HG02885 (cell line): ENCODE measurements around the gene PANX2.

ENCODE experiments used
- ATAC-seq: cut with Tn5 transposase; IDR thresholded peaks from one replicate; pipeline ENCODE4 v1.9.1; 2021; ENCODE audit warnings: mild to moderate bottlenecking; ENCODE audit not compliant: unreplicated experiment, poor library complexity

The PANX2 gene

GRCh38 chr22:50208430-50208938, 38.0 kb downstream of the PANX2 start:
- no peak for ATAC-seq

DNA sequence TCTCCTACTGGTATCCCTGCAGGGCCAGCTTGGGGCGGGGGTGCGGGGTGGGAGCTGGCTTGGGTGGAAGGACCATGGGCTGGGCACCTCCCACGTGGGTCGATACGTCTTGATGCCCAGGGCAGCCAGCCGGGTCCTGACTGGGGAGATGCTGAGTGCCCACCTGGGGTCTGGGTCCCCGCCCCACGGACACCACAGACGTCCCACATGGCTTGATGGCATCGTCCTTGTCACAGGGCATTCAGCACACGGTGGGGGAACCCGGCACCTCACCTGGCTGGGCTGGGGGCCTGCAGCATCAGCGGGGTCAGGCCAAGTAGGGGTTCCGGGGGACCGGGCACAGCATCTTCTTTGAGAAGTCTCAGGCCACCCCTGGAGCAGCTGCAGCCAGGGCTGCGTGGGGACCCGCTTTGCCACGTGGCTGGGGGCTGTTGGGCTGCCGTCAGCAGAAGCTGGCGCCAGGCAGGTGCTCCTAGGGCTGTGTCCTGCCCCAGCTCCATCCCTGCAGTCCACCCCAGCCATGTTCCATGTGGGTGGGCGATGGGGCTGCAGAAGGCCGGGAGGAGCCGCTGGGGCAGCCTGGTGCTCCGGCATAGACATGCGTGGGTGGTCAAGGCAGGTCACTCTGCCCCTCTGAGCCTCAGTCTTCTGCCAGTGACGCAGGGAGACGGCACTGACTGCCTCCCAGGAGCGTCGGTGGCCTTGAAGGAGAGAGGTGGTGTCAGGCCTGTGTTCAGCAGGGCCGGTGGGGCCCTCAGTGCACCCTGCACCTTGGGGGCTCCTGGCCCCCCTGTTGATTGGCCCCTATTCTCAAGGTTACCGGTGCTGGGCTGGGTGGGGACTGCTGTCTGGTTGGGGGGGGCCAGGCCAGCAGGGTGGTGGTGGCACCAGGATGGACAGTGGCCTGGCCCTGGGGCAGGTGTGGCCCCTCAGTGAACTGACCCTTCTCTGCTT, 38.7 kb downstream of the PANX2 start:
- no peak for ATAC-seq

GRCh38 chr22:50209893-50210292, 39.4 kb downstream of the PANX2 start:
- ATAC-seq, result no peak

GRCh38 chr22:50210378-50211139, 40.0 kb downstream of the PANX2 start:
- no peak for ATAC-seq

DNA sequence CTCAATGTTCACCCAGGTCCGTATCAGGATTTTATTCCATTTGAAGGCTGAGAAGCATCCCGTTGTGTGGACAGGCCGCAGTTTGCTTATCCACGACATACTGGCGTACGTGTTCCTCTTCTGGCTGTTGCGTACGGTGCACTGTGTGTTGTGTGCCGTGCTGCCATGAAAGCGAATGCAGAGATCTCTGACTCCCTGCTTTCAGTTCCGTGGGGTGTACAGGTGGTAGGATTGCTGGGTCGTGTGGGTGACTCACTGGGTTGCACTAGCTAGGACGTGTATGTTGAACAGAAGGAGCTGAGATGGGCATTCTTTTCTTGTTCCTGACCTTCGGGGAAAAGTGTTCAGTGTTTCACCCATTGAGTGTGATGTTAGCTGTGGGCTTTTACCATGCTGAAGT, 40.6 kb downstream of the PANX2 start:
- ATAC-seq, result no peak

DNA sequence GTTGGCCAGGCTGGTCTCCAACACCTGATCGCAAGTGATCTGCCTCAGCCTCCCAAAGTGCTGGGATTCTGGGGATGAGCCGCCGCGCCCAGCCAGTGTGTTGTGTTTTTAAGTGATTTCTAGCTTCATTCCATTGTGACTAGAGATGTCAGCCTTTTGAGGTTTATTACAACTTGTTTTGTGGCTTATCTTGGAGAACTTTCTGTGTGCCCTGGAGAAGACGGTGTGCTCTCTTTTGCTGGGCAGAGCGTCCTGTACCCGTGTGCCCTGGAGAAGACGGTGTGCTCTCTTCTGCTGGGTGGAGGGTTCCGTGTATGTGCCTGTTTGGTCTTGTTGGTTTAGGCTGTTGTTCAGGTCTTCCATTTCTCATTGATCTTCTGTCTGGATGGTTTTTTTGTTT, 42.7 kb downstream of the PANX2 start:
- no peak for ATAC-seq

DNA sequence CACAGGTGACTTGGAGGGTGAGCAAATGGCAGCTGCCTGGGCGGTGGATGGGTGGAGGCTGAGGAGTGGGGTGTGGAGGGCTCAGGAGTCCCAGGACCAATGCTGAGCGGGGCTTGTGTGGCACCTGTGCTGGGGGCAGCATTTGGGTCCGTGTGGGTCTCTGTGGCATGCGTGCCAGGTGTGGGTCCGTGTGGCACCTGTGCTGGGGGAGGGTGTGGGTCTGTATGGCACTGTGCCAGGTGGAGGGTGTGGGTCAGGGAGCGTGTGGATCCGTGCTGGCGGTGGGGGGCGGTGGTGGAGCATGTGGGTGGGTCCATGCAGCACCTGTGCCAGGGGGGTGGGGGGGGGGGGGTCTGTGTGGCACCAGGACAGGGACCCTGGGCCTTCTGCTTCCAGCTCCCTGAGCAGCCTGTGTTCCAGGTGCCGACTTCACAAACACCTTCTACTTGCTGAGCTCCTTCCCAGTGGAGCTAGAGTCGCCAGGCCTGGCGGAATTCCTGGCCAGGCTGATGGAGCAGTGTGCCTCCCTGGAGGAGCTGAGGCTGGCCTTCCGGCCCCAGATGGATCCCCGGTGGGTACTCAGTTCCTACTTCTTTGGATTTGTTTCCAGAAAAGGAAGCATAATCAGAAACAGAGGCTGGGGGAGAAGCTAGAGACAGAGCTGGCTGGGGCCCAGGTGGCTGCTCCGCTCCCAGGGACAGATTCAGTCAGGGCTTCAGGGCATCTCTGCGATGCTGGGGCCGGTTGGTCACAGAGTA, 44.9 kb downstream of the PANX2 start:
- ATAC-seq, result no peak

DNA sequence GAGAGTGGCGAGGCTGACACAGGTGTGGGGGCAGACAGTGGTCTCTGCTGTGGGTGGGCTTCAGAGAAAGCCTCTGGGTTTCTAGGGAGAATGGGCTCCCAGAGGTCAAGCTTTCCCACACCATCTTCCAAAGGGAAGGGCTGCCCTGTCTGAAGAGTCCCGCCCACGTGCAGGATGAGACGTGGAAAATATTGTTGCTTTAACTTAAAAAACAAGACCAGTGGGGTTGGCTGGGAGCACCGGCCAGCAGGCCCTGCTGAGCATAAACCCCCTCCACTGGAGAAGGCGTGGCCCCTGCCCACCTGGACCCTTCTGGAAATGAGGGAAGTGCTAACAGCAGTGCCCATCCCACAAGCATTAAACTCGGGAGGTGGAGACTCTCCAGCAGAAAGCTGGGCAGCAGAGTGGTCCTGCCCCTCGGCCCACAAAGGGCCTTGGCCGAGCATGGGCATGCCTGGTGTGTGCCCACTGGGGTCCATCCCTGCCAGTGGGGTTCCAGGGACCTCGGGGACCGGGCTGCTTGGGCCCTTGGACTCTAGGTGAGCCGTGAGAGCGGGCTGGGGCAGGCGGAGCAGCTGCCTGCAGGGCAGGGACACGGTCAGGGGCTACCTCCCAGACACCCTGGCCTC, 45.6 kb downstream of the PANX2 start:
- ATAC-seq, result no peak

DNA sequence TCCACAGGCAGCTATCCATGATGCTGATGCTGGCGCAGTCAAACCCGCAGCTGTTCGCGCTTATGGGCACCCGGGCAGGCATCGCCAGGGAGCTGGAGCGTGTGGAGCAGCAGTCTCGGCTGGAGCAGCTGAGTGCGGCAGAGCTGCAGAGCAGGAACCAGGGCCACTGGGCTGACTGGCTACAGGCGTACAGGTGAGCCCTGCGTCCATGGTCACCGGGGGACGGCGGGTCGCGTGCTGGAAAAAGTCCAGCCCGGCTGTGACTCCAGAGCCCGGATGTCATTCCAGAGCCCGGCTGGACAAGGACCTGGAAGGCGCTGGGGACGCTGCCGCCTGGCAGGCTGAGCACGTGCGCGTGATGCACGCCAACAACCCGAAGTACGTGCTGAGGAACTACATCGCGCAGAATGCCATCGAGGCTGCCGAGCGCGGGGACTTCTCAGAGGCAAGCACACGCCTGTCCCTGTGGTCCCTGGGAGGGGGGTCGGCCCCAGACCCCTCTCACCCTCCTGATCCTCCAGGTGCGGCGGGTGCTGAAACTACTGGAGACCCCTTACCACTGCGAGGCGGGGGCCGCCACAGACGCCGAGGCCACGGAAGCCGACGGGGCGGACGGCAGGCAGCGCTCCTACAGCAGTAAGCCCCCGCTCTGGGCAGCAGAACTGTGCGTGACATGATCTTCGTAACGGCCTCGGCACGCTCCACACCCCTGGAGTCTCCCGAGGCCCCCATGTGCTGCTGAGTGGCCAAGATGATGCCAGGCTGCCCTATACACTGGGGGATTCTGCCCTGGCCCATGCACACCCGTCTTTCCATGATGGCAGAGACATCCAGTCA, 46.4 kb downstream of the PANX2 start:
- no peak for ATAC-seq

GRCh38 chr22:50217543-50218152, 47.1 kb downstream of the PANX2 start:
- no peak for ATAC-seq

DNA sequence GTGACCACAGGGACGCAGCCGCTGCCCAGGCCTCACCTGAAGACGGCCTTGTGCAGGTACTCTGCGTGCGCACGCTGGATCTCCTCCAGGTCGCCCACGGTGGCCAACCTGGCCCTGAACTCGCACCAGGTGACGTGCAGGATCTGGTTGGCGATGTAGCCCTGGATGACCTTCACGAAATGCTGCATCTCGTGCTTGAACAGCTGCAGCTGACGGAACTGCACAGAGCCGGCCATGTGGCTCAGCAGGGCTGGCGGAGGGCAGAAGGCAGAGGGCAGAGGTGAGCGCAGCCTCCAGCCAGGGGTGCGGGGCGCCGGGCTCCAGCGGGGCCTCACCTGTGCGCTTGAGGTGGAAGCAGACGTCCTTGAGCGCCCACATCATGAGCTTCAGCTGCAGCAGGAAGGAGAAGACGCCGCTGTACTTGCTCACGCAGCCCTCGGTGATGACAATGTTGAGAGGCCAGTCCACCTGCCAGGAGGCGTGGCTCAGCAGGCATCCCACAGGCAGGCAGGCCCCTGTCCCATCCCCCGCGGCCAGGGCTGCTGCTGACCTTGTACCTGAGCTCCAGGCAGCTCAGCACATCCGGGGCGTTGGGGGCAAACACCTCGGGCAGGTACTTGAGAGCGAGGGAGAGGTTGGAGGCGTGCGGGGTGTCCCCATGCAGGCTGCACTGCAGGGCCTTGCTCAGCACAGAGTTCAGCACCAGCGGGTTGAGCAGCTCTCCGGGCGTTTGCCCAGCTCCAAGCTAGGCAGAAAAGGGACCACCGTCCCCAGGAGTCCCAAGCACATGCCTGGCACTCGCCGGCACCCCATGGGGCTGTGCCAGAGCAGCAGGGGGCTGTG, 47.8 kb downstream of the PANX2 start:
- ATAC-seq, result no peak

DNA sequence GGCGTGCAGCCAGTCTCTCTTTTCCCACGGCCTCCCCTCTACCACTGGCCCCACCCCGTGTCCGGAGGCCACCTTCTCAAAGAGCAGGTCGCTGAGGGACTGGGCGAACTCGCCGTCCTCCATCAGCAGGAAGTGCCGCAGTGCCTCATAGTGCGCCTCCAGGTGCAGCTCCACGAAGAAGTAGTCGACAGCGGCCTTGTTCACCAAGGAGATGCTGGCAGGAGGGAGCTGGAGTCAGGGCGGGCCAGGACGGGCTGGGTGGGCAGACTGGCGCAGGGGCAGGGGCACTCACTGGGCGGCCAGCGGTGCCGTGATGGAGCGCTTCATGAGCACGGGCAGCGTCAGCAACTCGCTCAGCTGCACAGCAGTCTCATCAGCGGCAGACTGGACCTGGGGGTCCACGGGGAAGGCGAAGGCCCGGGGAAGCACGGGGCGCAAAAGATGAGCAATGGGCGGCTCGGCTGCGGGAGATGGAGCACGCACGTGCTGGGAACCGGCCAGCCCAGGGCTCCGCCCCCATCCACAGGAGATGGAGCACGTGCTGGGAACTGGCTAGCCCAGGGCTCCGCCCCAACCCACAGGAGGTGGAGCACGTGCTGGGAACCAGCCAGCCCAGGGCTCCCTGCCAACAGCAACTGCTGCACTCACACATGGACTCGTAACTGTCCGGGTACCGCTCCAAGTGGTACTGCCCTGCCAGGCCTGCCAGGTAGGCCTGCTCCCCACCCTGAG, 48.6 kb downstream of the PANX2 start:
- ATAC-seq, result no peak

- ATAC-seq, result no peak
Measured at GRCh38 chr22:50219800-50220602, 49.5 kb downstream of the PANX2 start.

DNA sequence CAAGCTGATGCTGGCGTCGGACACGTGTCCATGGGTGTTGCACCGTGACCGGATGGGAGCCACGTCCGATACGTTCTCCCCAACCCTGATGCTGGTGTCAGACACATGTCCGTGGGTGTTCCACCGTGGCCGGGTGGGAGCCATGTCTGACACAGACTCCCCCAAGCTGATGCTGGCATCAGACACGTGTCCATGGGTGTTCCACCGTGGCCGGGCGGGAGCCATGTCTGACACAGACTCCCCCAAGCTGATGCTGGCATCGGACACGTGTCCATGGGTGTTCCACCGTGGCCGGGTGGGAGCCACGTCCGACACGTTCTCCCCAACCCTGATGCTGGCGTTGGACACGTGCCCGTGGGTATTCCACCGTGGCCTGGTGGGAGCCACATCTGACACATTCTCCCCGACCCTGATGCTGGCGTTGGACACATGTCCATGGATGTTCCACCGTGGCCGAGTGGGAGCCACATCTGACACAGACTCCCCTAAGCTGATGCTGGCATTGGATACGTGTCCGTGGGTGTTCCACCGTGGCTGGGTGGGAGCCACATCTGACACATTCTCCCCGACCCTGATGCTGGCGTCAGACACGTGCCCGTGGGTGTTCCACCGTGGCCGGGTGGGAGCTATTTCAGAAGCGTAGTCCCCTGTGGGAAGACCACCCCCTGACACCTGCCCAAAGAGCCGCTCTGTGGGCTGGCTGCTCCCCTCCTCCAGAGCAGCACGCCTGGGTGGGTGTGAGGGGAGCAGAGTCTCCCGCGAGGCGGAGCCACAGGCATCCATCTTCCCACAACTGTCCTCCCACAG, 50.3 kb downstream of the PANX2 start:
- no peak for ATAC-seq

DNA sequence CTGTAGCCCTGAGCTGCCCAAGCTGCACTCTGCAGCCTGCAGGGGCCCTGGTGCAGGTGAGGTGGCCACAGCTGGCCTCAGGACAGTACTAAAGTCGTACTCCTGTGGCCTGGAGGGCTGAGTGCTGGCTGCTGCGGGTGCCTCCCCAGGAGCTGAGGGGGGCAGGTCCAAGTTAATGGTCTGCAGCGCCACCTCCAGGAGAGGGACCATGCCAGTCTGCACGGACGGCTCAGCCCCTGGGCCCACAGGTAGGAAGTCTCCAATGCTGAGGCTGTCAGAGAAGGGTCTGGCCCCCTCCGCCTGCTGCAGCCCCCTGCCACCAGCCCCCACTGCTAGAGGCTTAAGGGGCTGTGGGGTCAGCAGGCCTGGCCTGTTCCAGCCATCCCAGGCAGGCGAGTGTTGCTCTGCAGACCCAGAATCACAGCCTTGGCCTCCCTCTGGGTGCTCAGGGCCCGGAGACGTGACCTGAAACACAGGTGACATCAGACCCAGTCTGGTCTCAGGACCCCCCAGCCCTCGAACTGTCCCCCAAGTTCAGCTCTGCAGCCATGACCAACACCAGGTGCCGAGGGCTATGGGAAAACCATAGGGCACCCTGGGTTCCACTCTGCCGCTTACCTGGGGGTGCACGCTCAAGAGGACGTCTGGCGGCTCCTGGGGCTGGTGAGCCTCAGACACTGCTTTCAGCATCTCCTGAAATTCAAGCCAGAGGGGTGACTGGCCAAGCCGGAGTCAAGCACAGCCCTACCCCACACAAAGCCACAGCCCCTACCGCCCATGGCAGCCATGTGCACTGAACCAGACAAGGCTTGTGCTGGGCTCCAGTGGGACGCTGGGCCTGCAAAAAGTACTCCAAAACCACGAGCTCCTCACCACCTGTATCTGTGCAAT, 51.1 kb downstream of the PANX2 start:
- no peak for ATAC-seq
